Measurements from ENCODE around the gene CAND2. TPM values are rescaled to one million over a fixed set of nuclear protein-coding genes. Genes with fewer than 3 reads are reported as not detected.

CAND2 gene
- total RNA-seq, 5 donors from 2014 or later (not counting 1 experiment from before 2014, with no cell fraction given), result 2.1 to 5.9 (median 3.2) TPM

- H3K27me3 Mint-ChIP-seq, result peaks cover 12 to 13% of the 10 kb centered on the region in 2 donors
- H3K4me3 Mint-ChIP-seq, result no peak overlapping the region
These were observed 43.7 kb upstream of the CAND2 start for GRCh38 chr3:12752809-12753208.

GRCh38 chr3:12753275-12754028 lies 43.0 kb upstream of the CAND2 start:
- H3K27ac Mint-ChIP-seq, result no peak overlapping the region
- DNase-seq (no peak), ATAC-seq (replicated peaks in 1 of 4) (no peak)
- Histone ChIP-seq H3K27me3 (replicated peaks in 1 of 2; ENCODE audit: control insufficient read depth in 2 of 2, extremely low read depth in 1 of 2, insufficient read depth in 2 of 2, low read length in 1 of 2) (peaks cover 0 to 4% of the 10 kb centered on the region in 2 experiments), H3K4me3 (ENCODE audit: control insufficient read depth in 1 of 2, extremely low read depth in 1 of 2, low read length in 1 of 2) (no peak overlapping the region), H3K4me1 (ENCODE audit: control insufficient read depth in 1 of 2, extremely low read depth in 1 of 2, insufficient read depth in 2 of 2, low read length in 2 of 2) (no peaks in the 10 kb centered on the region), H3K27ac (ENCODE audit: low read length) (no peak overlapping the region), H3K9me3 (no peaks in the 10 kb centered on the region), H3K36me3 (ENCODE audit: control insufficient read depth in 2 of 2, extremely low read depth in 1 of 2, insufficient read depth in 1 of 2, low read length in 1 of 2) (no peaks in the 10 kb centered on the region)
- peaks cover 5 to 11% (median 5%) of the 10 kb centered on the region in 3 donors for H3K4me1 Mint-ChIP-seq
- 14% methylated on average over 1 of the region's 9 CpGs for WGBS (ENCODE audit: insufficient coverage)
- H3K27me3 Mint-ChIP-seq, result peaks cover 12 to 13% of the 10 kb centered on the region in 2 donors
- no peaks in the 10 kb centered on the region for H3K9me3 Mint-ChIP-seq
- ChIA-PET CTCF (interaction anchor here (0.6 to 1.0 kb wide), 3 partner anchors 242 to 1329 kb away, joined by 3 read pairs; no protein-coding TSS in a partner anchor), POLR2A (no interaction called here)
- H3K4me3 Mint-ChIP-seq, result no peak overlapping the region
- no peaks in the 10 kb centered on the region for H3K36me3 Mint-ChIP-seq

More at GRCh38 chr3:12752809-12753208, 43.7 kb upstream of the CAND2 start:
- Mint-ChIP-seq H3K4me1 (peaks cover 5 to 11% (median 5%) of the 10 kb centered on the region in 3 donors), H3K36me3 (no peaks in the 10 kb centered on the region), H3K27ac (no peak overlapping the region), H3K9me3 (no peaks in the 10 kb centered on the region)
- no peak for ATAC-seq (replicated peaks in 1 of 4)
- peaks cover 0 to 4% of the 10 kb centered on the region in 2 experiments for H3K27me3 ChIP-seq (replicated peaks in 1 of 2; ENCODE audit: control insufficient read depth in 2 of 2, extremely low read depth in 1 of 2, insufficient read depth in 2 of 2, low read length in 1 of 2)
- no peak overlapping the region for H3K27ac ChIP-seq (ENCODE audit: low read length)
- ChIA-PET CTCF (interaction anchor here (0.6 to 1.0 kb wide), 3 partner anchors 242 to 1330 kb away, joined by 3 read pairs; no protein-coding TSS in a partner anchor), POLR2A (no interaction called here)
- DNase-seq, result no peak
- no peaks in the 10 kb centered on the region for H3K36me3 ChIP-seq (ENCODE audit: control insufficient read depth in 2 of 2, extremely low read depth in 1 of 2, insufficient read depth in 1 of 2, low read length in 1 of 2)
- H3K4me3 ChIP-seq (ENCODE audit: control insufficient read depth in 1 of 2, extremely low read depth in 1 of 2, low read length in 1 of 2), result no peak overlapping the region
- H3K4me1 ChIP-seq (ENCODE audit: control insufficient read depth in 1 of 2, extremely low read depth in 1 of 2, insufficient read depth in 2 of 2, low read length in 2 of 2), result no peaks in the 10 kb centered on the region
- WGBS (ENCODE audit: insufficient coverage), result no CpG with 5 or more reads among the region's 2 CpGs
- no peaks in the 10 kb centered on the region for H3K9me3 ChIP-seq

- H3K9me3 ChIP-seq, result no peaks in the 10 kb centered on the region
- WGBS (ENCODE audit: insufficient coverage), result 100% methylated on average over 1 of the region's 1 CpG
- DNase-seq, result no peak
- peaks cover 5 to 11% (median 5%) of the 10 kb centered on the region in 3 donors for H3K4me1 Mint-ChIP-seq
- H3K4me3 ChIP-seq (ENCODE audit: control insufficient read depth in 1 of 2, extremely low read depth in 1 of 2, low read length in 1 of 2), result no peak overlapping the region
- no peaks in the 10 kb centered on the region for H3K36me3 ChIP-seq (ENCODE audit: control insufficient read depth in 2 of 2, extremely low read depth in 1 of 2, insufficient read depth in 1 of 2, low read length in 1 of 2)
- H3K27me3 Mint-ChIP-seq, result peaks cover 12 to 13% of the 10 kb centered on the region in 2 donors
- ATAC-seq (replicated peaks in 1 of 4), result no peak
- no peak overlapping the region for H3K27ac Mint-ChIP-seq
- no peak overlapping the region for H3K4me3 Mint-ChIP-seq
- peaks cover 0 to 6% of the 10 kb centered on the region in 2 experiments for H3K27me3 ChIP-seq (replicated peaks in 1 of 2; ENCODE audit: control insufficient read depth in 2 of 2, extremely low read depth in 1 of 2, insufficient read depth in 2 of 2, low read length in 1 of 2)
- CTCF ChIA-PET, result no interaction called here
- POLR2A ChIA-PET, result no interaction called here
- no peaks in the 10 kb centered on the region for H3K9me3 Mint-ChIP-seq
- no peak overlapping the region for H3K27ac ChIP-seq (ENCODE audit: low read length)
- H3K36me3 Mint-ChIP-seq, result no peaks in the 10 kb centered on the region
- H3K4me1 ChIP-seq (ENCODE audit: control insufficient read depth in 1 of 2, extremely low read depth in 1 of 2, insufficient read depth in 2 of 2, low read length in 2 of 2), result no peaks in the 10 kb centered on the region
These were observed 42.2 kb upstream of the CAND2 start for GRCh38 chr3:12754313-12754712.

GRCh38 chr3:12755754-12756153 lies 40.7 kb upstream of the CAND2 start:
- no peaks in the 10 kb centered on the region for H3K9me3 ChIP-seq
- H3K4me1 Mint-ChIP-seq, result peaks cover 5 to 6% (median 5%) of the 10 kb centered on the region in 3 donors
- H3K36me3 ChIP-seq (ENCODE audit: control insufficient read depth in 2 of 2, extremely low read depth in 1 of 2, insufficient read depth in 1 of 2, low read length in 1 of 2), result no peaks in the 10 kb centered on the region
- no peak overlapping the region for H3K4me3 ChIP-seq (ENCODE audit: control insufficient read depth in 1 of 2, extremely low read depth in 1 of 2, low read length in 1 of 2)
- ATAC-seq (replicated peaks in 1 of 4), result no peak
- H3K4me1 ChIP-seq (ENCODE audit: control insufficient read depth in 1 of 2, extremely low read depth in 1 of 2, insufficient read depth in 2 of 2, low read length in 2 of 2), result no peaks in the 10 kb centered on the region
- H3K27me3 Mint-ChIP-seq, result peaks cover 13 to 18% of the 10 kb centered on the region in 2 donors
- no CpG with 5 or more reads among the region's 6 CpGs for WGBS (ENCODE audit: insufficient coverage)
- H3K4me3 Mint-ChIP-seq, result no peak overlapping the region
- H3K36me3 Mint-ChIP-seq, result no peaks in the 10 kb centered on the region
- peaks cover 0 to 14% of the 10 kb centered on the region in 2 experiments for H3K27me3 ChIP-seq (replicated peaks in 1 of 2; ENCODE audit: control insufficient read depth in 2 of 2, extremely low read depth in 1 of 2, insufficient read depth in 2 of 2, low read length in 1 of 2)
- CTCF ChIA-PET, result no interaction called here
- no peak overlapping the region for H3K27ac ChIP-seq (ENCODE audit: low read length)
- no peak for DNase-seq
- POLR2A ChIA-PET, result no interaction called here
- H3K9me3 Mint-ChIP-seq, result no peaks in the 10 kb centered on the region
- H3K27ac Mint-ChIP-seq, result no peak overlapping the region

- H3K4me1 Mint-ChIP-seq, result peaks cover 4 to 5% (median 5%) of the 10 kb centered on the region in 3 donors
- H3K9me3 Mint-ChIP-seq, result no peaks in the 10 kb centered on the region
- no peak overlapping the region for H3K27ac ChIP-seq (ENCODE audit: low read length)
- H3K4me1 ChIP-seq (ENCODE audit: control insufficient read depth in 1 of 2, extremely low read depth in 1 of 2, insufficient read depth in 2 of 2, low read length in 2 of 2), result no peaks in the 10 kb centered on the region
- no CpG with 5 or more reads among the region's 4 CpGs for WGBS (ENCODE audit: insufficient coverage)
- CTCF ChIA-PET, result no interaction called here
- peaks cover 0 to 14% of the 10 kb centered on the region in 2 experiments for H3K27me3 ChIP-seq (replicated peaks in 1 of 2; ENCODE audit: control insufficient read depth in 2 of 2, extremely low read depth in 1 of 2, insufficient read depth in 2 of 2, low read length in 1 of 2)
- POLR2A ChIA-PET, result no interaction called here
- no peak overlapping the region for H3K4me3 ChIP-seq (ENCODE audit: control insufficient read depth in 1 of 2, extremely low read depth in 1 of 2, low read length in 1 of 2)
- peaks cover 13 to 20% of the 10 kb centered on the region in 2 donors for H3K27me3 Mint-ChIP-seq
- no peaks in the 10 kb centered on the region for H3K36me3 ChIP-seq (ENCODE audit: control insufficient read depth in 2 of 2, extremely low read depth in 1 of 2, insufficient read depth in 1 of 2, low read length in 1 of 2)
- H3K27ac Mint-ChIP-seq, result no peak overlapping the region
- H3K36me3 Mint-ChIP-seq, result no peaks in the 10 kb centered on the region
- H3K9me3 ChIP-seq, result no peaks in the 10 kb centered on the region
- DNase-seq (no peak), ATAC-seq (replicated peaks in 1 of 4) (no peak)
- H3K4me3 Mint-ChIP-seq, result no peak overlapping the region
These were observed 40.3 kb upstream of the CAND2 start for GRCh38 chr3:12756175-12756574.

GRCh38 chr3:12756635-12757034 lies 39.8 kb upstream of the CAND2 start:
- Mint-ChIP-seq H3K27me3 (peaks cover 13 to 23% of the 10 kb centered on the region in 2 donors), H3K9me3 (no peaks in the 10 kb centered on the region), H3K27ac (no peak overlapping the region), H3K36me3 (no peaks in the 10 kb centered on the region), H3K4me1 (peaks cover 4 to 5% (median 5%) of the 10 kb centered on the region in 3 donors), H3K4me3 (no peak overlapping the region)
- H3K36me3 ChIP-seq (ENCODE audit: control insufficient read depth in 2 of 2, extremely low read depth in 1 of 2, insufficient read depth in 1 of 2, low read length in 1 of 2), result no peaks in the 10 kb centered on the region
- no peak overlapping the region for H3K27ac ChIP-seq (ENCODE audit: low read length)
- no peaks in the 10 kb centered on the region for H3K9me3 ChIP-seq
- no peak overlapping the region for H3K4me3 ChIP-seq (ENCODE audit: control insufficient read depth in 1 of 2, extremely low read depth in 1 of 2, low read length in 1 of 2)
- ATAC-seq (replicated peaks in 1 of 4) (no peak), DNase-seq (no peak)
- ChIA-PET POLR2A (no interaction called here), CTCF (no interaction called here)
- peaks cover 0 to 14% of the 10 kb centered on the region in 2 experiments for H3K27me3 ChIP-seq (replicated peaks in 1 of 2; ENCODE audit: control insufficient read depth in 2 of 2, extremely low read depth in 1 of 2, insufficient read depth in 2 of 2, low read length in 1 of 2)
- WGBS (ENCODE audit: insufficient coverage), result 88% methylated on average over 2 of the region's 3 CpGs
- H3K4me1 ChIP-seq (ENCODE audit: control insufficient read depth in 1 of 2, extremely low read depth in 1 of 2, insufficient read depth in 2 of 2, low read length in 2 of 2), result no peaks in the 10 kb centered on the region
